Measurements from ENCODE around the gene SPACA7. TPM values are rescaled to one million over a fixed set of nuclear protein-coding genes. Genes with fewer than 3 reads are reported as not detected.

Gene SPACA7
- total RNA-seq, 1 experiment from 2014 or later = not detected

DNA sequence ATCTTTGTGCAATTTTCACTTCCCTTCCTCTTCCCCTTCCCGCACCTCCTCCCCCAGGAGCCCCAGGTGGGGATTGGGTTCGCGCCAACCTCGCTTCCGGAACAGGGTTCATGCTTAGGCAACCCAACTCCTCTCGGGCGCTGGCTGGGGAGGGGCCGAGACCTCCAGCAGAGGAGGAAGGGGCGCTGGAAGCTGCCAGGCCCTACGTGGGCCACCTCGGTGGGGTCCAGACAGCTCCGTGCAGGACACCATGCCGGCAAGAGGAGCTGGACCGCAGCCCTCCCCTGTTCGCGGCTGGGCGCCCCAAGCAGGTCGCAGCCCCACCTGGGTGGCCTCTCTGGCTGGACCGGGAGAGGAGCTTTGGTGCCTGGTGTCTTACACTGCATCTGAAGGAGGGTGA lies 91.1 kb downstream of the SPACA7 start:
- intact Hi-C loops (cut with micrococcal nuclease) = no loop called here
- Histone ChIP-seq H3K9me3 (ENCODE audit: control insufficient read depth in 1 of 2, insufficient read depth in 1 of 2, low read depth in 1 of 2, low read length in 2 of 2) (no peaks in the 10 kb centered on the region), H3K27ac (ENCODE audit: low read depth, low read length) (no peak overlapping the region), H3K9me2 (ENCODE audit: insufficient read depth) (no peaks in the 10 kb centered on the region), H3K79me2 (ENCODE audit: insufficient read depth, low read length) (no peaks in the 10 kb centered on the region), H3K9ac (ENCODE audit: low read length) (no peak overlapping the region), H3K4me2 (ENCODE audit: low read length) (no peak overlapping the region), H3K27me3 (ENCODE audit: insufficient read depth, low read length) (no peaks in the 10 kb centered on the region), H2AFZ (ENCODE audit: low read depth, low read length, poor library complexity, severe bottlenecking) (no peak overlapping the region), H3K4me3 (replicated peaks in 1 of 2; ENCODE audit: low read depth in 1 of 2, low read length in 2 of 2) (no peak overlapping the region), H3K4me1 (ENCODE audit: control insufficient read depth in 1 of 2, insufficient read depth in 2 of 2, low read length in 2 of 2) (no peaks in the 10 kb centered on the region), H3K36me3 (ENCODE audit: control insufficient read depth in 1 of 2, insufficient read depth in 2 of 2, low read length in 2 of 2) (no peaks in the 10 kb centered on the region), H4K20me1 (ENCODE audit: insufficient read depth) (no peaks in the 10 kb centered on the region)
- ChIA-PET CTCF (no interaction called here), POLR2A (no interaction called here), RAD21 (ENCODE audit: low non-redundant PET in 1 of 2, low total read pairs in 2 of 2, uncharacterized antibody in 2 of 2, unreplicated experiment in 2 of 2) (no interaction called here)
- DNase-seq (ENCODE audit: low read depth, low spot score) (no peak), ATAC-seq (no peak)
- TF ChIP-seq EGR1 (IDR thresholded peaks at IDR 0.05; ENCODE audit: low read depth) = no peak
- no peak for TF ChIP-seq FOSL1 (IDR thresholded peaks at IDR 0.05; ENCODE audit: low read depth)
- TF ChIP-seq, protein P1, sequence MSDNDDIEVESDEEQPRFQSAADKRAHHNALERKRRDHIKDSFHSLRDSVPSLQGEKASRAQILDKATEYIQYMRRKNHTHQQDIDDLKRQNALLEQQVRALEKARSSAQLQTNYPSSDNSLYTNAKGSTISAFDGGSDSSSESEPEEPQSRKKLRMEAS (IDR thresholded peaks at IDR 0.05) = no peak
- TF ChIP-seq TCF7L2 (IDR thresholded peaks at IDR 0.05; ENCODE audit: borderline replicate concordance, extremely low read depth, insufficient read depth, insufficient read length) = no peak
- TF ChIP-seq ZNF274 (IDR thresholded peaks at IDR 0.05; ENCODE audit: low read depth, low read length) = no peak
- no TSS peak for BruUV-seq (replicated peaks)

DNA sequence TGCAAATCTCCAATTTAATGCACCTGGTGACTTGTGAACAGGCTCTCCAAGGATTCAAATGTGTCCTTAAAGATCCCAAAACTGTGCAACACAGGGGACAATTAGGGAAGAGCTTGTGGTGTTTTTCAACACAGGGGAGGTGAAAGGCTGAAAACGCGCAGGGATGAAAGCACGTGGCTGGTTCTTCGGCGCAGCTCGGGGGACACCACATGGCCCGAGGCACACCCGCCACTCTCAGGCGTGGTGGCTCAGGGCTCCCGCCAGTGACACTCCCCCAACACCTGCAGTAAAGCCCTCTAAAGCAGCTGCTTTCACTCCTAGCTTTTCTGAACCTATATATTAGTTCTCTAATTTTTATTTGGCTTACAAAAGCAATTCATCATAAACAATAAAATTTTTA lies 91.9 kb downstream of the SPACA7 start:
- CTCF ChIA-PET = no interaction called here
- no TSS peak for BruUV-seq (replicated peaks)
- intact Hi-C loops (cut with micrococcal nuclease) = no loop called here

More for the DNA sequence above, 91.9 kb downstream of the SPACA7 start:
- no peaks in the 10 kb centered on the region for H4K20me1 ChIP-seq (ENCODE audit: insufficient read depth)
- H3K36me3 ChIP-seq (ENCODE audit: control insufficient read depth in 1 of 2, insufficient read depth in 2 of 2, low read length in 2 of 2) = no peaks in the 10 kb centered on the region
- no peak overlapping the region for H2AFZ ChIP-seq (ENCODE audit: low read depth, low read length, poor library complexity, severe bottlenecking)
- no peaks in the 10 kb centered on the region for H3K9me2 ChIP-seq (ENCODE audit: insufficient read depth)
- ChIA-PET RAD21 (ENCODE audit: low non-redundant PET in 1 of 2, low total read pairs in 2 of 2, uncharacterized antibody in 2 of 2, unreplicated experiment in 2 of 2) (no interaction called here), POLR2A (no interaction called here)
- H3K9ac ChIP-seq (ENCODE audit: low read length) = no peak overlapping the region
- no peak overlapping the region for H3K4me2 ChIP-seq (ENCODE audit: low read length)
- TF ChIP-seq CEBPB (IDR thresholded peaks at IDR 0.05; ENCODE audit: low read depth) (no peak), ELF1 (IDR thresholded peaks at IDR 0.05; ENCODE audit: borderline replicate concordance, low read depth) (no peak), EZH2 (IDR thresholded peaks at IDR 0.05) (no peak), SIN3A (IDR thresholded peaks at IDR 0.05; ENCODE audit: low read depth) (no peak), RAD21 (IDR thresholded peaks at IDR 0.05; ENCODE audit: low read depth) (no peak), YY1 (IDR thresholded peaks at IDR 0.05; ENCODE audit: extremely low read depth, insufficient replicate concordance, low read depth, low read length) (no peak), SP1 (IDR thresholded peaks at IDR 0.05; ENCODE audit: low read depth) (no peak), JUND (IDR thresholded peaks at IDR 0.05) (no peak), EGR1 (IDR thresholded peaks at IDR 0.05; ENCODE audit: low read depth) (no peak)
- TF ChIP-seq, protein P1 (IDR thresholded peaks at IDR 0.05) = no peak
- TF ChIP-seq, protein P2, sequence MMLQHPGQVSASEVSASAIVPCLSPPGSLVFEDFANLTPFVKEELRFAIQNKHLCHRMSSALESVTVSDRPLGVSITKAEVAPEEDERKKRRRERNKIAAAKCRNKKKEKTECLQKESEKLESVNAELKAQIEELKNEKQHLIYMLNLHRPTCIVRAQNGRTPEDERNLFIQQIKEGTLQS (IDR thresholded peaks at IDR 0.05) = no peak
- ATAC-seq = no peak
- H3K79me2 ChIP-seq (ENCODE audit: insufficient read depth, low read length) = no peaks in the 10 kb centered on the region
- no peaks in the 10 kb centered on the region for H3K27me3 ChIP-seq (ENCODE audit: insufficient read depth, low read length)
- H3K4me3 ChIP-seq (replicated peaks in 1 of 2; ENCODE audit: low read depth in 1 of 2, low read length in 2 of 2) = no peak overlapping the region
- H3K4me1 ChIP-seq (ENCODE audit: control insufficient read depth in 1 of 2, insufficient read depth in 2 of 2, low read length in 2 of 2) = no peaks in the 10 kb centered on the region
- no peaks in the 10 kb centered on the region for H3K9me3 ChIP-seq (ENCODE audit: control insufficient read depth in 1 of 2, insufficient read depth in 1 of 2, low read depth in 1 of 2, low read length in 2 of 2)
- DNase-seq (ENCODE audit: low read depth, low spot score) = no peak
- no peak overlapping the region for H3K27ac ChIP-seq (ENCODE audit: low read depth, low read length)

Measured in HCT116 (cell line).